ENCODE results near the gene TBX1.

Gene TBX1

DNA sequence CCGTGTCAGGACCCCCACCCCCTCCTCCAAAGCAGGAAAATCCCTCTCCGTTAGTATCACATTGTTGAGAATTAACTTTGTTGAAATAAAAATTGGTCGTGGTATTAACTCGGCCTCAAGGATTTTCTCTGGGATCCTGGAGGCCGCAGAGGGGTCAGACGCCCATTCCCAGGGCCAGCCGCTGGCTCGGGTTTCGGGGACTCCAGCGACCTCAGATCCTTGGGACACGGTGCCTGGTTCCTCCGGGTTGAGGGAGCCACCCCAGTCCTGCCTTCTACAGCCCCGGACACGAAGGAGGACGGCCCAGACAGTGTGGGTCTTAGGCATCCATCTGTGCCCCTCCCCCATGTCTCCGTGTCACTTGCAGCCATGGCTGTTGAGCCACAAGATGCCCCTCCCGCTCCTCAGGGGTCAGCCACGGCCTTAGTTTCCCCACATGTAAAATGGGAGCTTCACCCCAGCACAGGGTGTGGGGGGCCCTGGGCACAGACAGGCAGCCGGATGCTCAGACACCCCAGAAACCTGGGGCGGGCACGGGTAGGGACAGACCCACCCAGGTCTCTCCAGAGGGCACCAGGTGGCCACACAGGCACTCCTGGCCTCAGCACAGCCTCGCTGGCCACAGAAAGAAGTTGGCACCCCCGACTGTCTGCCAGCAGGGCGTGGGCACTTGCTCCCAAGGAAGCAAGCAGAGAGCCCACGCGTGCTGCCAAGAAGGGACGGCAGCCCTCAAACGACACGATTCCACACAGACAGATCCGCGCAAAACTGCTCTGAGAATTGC, 21.7 kb upstream of the TBX1 start:
- DNase-seq, result no peak

DNA sequence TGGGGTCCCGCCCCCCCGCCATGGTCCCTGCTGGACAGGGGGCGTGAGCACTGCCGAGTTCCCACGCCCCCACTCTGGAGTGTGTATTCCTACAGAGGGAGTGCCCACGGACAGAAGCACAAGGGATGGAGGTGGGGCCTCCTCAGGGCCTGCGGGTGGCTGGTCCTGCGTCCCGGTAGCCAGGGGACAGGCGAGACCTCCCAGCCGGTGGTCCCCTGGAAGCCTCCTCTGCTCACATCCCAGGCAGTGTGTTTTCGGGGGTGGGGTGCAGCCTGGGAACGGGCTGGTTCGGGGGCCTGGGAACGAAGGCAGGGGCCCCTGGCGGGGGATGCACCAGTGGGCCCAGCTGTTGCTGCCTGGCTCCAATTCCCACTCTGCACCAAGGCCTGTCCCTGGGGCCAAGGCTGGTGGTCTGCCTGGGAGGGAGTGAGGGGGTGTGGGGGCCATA, 21.1 kb upstream of the TBX1 start:
- DNase-seq, result no peak

- DNase-seq, result no peak
Measured at GRCh38 chr22:19739911-19740449, 20.6 kb upstream of the TBX1 start.

DNA sequence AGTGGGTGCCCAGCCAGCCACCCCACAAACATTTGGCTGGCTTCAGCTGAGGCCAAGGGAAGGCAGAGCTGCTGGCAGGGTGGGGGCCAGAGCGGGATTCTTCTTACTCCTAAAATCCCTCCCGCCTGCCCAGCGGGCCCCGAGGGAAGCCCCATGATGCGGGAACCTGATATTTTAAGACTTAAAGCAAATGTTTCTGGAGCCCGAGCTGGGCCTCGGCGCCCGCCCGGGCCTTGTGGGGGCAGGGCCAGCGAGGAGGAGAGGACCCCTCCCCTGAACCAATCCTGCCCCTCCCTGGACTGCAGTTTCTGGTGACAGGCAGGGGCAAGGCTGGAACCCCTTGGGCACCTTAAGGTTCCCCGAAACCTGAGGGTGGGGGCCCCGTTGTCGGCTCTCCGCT, 20.0 kb upstream of the TBX1 start:
- DNase-seq, result no peak

DNA sequence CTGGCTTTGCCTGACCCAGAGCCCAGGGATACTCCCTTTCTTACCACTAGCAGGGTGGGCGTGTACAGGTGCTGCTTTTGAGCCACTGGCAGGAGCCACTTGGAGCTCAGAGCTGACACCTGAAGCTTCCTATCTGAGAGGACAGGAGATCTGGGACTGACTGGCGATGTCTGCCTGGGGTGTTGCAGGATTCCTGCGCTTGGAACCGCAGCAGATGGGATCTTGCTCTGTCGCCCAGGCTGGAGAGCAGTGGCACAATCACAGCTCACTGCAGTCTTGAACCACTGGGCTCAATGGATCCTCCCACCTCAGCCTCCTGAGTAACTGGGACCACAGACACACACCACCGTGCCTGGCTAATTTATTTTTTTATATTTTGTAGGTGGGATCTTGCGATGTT, 19.5 kb upstream of the TBX1 start:
- DNase-seq, result no peak

- DNase-seq, result no peak
Measured at GRCh38 chr22:19742160-19743066, 18.2 kb upstream of the TBX1 start.

GRCh38 chr22:19743081-19743480, 17.5 kb upstream of the TBX1 start:
- no peak for DNase-seq

GRCh38 chr22:19743651-19744050, 16.9 kb upstream of the TBX1 start:
- no peak for DNase-seq

GRCh38 chr22:19744350-19745006, 16.1 kb upstream of the TBX1 start:
- no peak for DNase-seq

DNA sequence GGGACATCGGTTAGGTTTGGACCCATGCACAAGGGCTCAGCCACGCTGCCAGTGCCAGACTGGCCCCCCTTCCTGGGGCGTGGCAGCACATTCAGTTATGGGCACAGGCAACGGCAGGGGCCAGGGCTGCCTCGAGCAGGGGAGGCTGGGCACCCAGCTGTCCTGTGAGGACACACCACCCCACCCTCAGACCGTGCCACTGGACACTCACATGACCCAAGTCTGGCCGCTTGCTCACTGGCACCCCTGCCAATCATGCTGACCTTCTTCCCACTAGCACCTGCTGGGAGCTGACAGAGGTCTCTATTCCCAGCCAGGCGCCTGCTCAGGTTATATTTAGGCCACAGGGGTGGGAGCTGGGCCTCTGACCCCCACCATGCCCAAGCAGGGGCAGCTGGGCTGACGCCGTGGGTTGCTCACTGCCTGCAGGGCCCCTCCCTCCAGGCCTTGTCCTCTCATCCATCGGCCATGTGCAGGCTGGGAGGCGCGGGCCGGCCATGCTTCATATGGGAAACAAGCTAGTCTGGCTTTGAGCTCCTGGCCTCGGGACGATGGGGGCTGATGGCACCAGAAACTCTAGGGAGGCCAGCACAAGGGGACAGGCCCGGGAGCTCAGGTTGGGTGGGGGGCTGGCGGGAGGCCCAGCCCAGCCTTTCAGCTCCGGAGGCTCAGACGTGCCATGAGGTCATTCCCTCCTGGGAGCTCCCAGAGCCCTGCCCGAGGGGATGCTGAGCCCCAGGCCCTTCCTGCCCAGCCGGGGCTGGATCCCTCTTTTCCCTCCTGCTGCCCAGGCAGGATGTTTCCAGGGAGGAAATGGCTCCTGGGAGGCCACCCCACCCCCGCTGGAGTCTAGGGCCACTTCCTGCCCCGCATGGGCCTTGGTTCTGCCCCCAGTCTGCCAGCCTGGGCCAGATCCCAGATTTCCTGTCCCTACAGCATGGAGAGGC, 15.2 kb upstream of the TBX1 start:
- no peak for DNase-seq

- no peak for DNase-seq
Measured at GRCh38 chr22:19746726-19747125, 13.9 kb upstream of the TBX1 start.

DNA sequence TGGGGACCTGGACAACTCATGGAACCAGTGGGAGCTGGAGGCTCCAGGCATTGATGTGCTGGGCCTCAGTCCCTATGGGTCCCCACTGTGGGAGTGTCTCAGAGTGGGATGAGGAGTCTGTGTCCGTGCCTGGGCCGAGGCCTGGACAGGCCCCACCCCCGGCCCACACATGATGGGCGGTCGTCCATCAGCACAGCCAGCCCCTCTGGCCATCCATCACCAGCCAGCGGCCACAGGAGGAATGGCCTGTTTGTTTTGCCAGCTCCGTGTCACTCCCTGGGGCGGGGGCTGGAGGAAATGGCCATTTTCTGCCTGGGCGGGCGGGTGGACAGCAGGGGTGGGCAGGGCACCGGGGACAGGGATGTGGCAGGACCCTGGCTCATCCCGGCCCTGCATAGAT, 13.0 kb upstream of the TBX1 start:
- DNase-seq, result no peak

GRCh38 chr22:19748139-19748538, 12.4 kb upstream of the TBX1 start:
- DNase-seq, result no peak

DNA sequence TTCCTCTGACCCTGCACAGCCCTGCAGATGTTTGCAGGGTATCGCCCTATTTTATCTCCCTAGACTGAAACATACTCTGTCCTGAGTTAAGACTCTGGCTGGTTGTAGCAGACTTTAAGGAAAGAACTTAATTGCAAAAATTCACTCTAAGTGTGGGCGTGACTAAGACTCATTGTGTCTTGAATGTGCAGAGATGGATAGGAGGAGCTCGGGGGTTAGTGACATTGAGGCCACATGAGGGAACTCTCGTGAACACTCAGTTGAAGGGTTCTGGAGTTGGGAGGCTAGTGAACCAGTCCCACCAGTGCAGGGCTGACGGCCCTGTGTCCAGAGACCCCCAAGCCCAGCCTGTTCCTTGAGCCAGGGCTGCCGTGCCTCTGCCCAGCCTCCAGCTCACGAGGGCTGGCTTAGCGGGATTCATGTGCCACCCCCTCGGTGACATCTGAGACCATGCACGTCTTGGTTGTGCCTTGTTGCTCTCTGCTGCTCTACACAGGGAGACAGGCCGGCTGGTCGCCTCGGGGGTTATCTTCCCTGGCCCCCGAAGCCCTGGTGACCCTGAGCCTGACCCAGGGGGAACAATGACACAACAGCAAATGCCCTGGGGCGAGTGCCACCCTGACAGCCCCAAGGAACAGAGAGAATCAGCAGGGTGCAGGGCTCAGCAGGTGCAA, 11.4 kb upstream of the TBX1 start:
- DNase-seq, result no peak

GRCh38 chr22:19749876-19750275, 10.7 kb upstream of the TBX1 start:
- no peak for DNase-seq

DNA sequence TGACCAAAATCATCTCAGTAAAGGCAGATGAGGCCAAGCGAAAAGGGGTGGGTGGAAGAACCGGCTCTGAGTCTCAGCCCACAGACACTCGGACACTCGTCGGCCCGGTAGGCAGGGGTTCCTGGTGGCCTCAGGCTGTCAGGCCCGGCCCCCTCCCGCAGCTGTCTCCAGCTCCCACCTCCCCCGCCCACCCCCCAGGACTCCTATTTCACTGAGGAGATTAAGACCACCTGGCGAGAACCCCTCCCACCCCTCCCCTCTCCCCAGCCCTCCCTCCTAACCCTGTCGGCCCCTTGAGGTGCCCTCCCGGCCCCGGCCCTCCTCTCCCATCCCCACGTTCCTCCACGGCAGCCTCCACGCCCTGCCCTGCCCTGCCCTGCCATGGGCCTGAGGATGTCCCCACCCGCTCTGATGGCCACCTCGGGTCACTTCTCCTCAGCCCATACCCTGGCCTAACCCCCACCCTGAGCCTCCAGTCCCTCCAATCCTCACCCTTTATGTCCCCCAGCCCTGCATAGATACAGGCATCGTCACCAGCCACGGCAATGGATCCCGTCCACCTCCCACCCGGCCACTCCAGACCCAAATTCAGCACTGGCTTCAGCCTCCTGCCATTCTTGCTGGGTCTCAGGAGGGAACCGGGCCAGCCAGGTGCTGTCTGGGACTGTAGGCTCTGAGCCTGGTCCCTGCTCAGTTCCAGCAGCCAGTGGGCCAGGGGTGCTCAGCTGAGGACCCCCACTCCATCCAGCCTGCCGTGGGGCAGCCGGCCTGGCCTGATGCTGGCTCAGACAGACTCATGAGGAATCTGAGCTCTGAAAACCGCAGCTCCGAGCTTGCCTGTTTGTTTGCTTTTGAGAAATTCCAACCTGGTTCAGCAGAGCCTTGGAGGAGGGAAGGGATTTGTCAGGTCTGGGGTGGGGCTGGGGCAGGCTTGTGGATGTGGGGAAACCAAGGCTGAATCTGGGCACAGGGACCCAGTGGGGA, 9.8 kb upstream of the TBX1 start:
- DNase-seq, result no peak

- no peak for DNase-seq
Measured at GRCh38 chr22:19751497-19752245, 8.9 kb upstream of the TBX1 start.

DNA sequence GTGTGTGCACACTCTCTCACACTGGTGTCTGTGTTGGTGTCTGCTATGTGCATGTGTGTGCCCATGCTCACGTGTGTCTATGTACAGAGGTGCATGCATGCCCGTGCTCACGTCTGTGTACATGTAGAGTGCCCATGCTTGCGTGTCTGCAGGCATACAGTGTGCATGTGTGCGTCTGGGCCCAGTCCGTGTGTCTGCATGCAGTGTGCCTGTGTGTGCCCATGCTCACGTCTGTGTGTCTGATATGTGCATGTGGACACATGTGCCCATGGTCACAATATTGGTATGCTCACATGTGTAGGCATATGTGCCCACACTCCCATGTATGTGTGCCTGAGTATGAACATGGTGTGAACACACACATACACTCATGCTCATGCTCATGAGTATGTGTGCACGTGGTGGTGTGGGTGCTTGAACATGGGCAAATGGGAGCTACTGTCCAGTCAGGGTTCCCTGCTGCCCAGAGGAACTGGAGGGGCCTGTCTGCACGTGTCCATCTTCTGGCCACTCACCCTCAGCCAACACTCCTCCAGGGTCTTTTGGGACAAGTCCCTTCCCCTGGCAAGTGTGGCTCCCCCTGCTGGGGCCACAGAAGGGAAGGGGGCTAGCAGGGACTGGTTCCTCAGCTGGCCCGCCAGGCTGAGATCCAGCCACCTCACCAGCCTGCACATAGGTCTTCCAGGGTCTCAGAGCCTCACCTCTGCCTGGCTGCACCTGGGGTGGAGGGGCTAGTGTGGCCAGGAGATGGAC, 7.3 kb upstream of the TBX1 start:
- DNase-seq, result no peak

Measured in NCI-H524 treated with DMSO at 0.1 percent for 48 hours (cell line).